Measurements from ENCODE around the gene WDR27. TPM values are rescaled to one million over a fixed set of nuclear protein-coding genes. Genes with fewer than 3 reads are reported as not detected.
A peak's percentile ranks its signal among the peaks of the same experiment; 100 is the strongest.

WDR27 gene
- total and polyA plus RNA-seq, 12 donors, result 6.0 to 66.7 (median 27.7) TPM

GRCh38 chr6:169657284-169657610, 44.6 kb downstream of the WDR27 start:
- Histone ChIP-seq H3K4me1 (replicated peaks in 1 of 2) (no peaks in the 10 kb centered on the region), H3K27ac (no peak overlapping the region), H3K4me3 (no peak overlapping the region), H3K9me3 (replicated peaks in 1 of 3) (no peaks in the 10 kb centered on the region), H3K27me3 (no peaks in the 10 kb centered on the region), H3K36me3 (replicated peaks in 1 of 2) (no peaks in the 10 kb centered on the region)
- 83 to 93% (median 89%) methylated on average over 13 of the region's 13 CpGs for WGBS, 4 donors
- DNase-seq, result no peak
- no peak for TF ChIP-seq CTCF (IDR thresholded peaks at IDR 0.05)
- TF ChIP-seq POLR2A (IDR thresholded peaks at IDR 0.05), result no peak
- intact Hi-C loops (cut with DNase I), result no loop called here

GRCh38 chr6:169656546-169657283, 45.1 kb downstream of the WDR27 start:
- intact Hi-C loops (cut with DNase I), result no loop called here
- Histone ChIP-seq H3K4me3 (no peak overlapping the region), H3K36me3 (replicated peaks in 1 of 2) (no peaks in the 10 kb centered on the region), H3K27ac (no peak overlapping the region), H3K4me1 (replicated peaks in 1 of 2) (no peaks in the 10 kb centered on the region), H3K9me3 (replicated peaks in 1 of 3) (no peaks in the 10 kb centered on the region), H3K27me3 (no peaks in the 10 kb centered on the region)
- DNase-seq, result no peak
- 91 to 96% (median 95%) methylated on average over 21 to 23 of the region's 23 CpGs for WGBS, 4 donors
- no peak for TF ChIP-seq POLR2A (IDR thresholded peaks at IDR 0.05)
- TF ChIP-seq CTCF (IDR thresholded peaks at IDR 0.05), result no peak

- H3K4me1 ChIP-seq (replicated peaks in 1 of 2), result no peaks in the 10 kb centered on the region
- WGBS, 4 donors, result 42 to 63% (median 54%) methylated on average over 40 to 46 of the region's 46 CpGs
- intact Hi-C loops (cut with DNase I), result no loop called here
- no peaks in the 10 kb centered on the region for H3K27me3 ChIP-seq
- peak overlapping the region in 2 of 4 donors; percentile 39 to 60 for H3K4me3 ChIP-seq
- peak overlapping the region; percentile 8 to 77 (median 71) for H3K27ac ChIP-seq
- H3K9me3 ChIP-seq (replicated peaks in 1 of 3), result no peaks in the 10 kb centered on the region
- H3K36me3 ChIP-seq (replicated peaks in 1 of 2), result no peaks in the 10 kb centered on the region
- TF ChIP-seq POLR2A (IDR thresholded peaks at IDR 0.05) (peak in 1 of 2 donors; percentile 49), CTCF (IDR thresholded peaks at IDR 0.05) (peak in 5 of 6 experiments; percentile 21 to 46 (median 36))
- peak; percentile 69 to 83 (median 77) for DNase-seq
Measured at GRCh38 chr6:169654598-169655391, 47.0 kb downstream of the WDR27 start.

- Histone ChIP-seq H3K27ac (peak overlapping the region in 3 of 5 donors; percentile 61 to 77 (median 71)), H3K9me3 (replicated peaks in 1 of 3) (no peaks in the 10 kb centered on the region), H3K27me3 (no peaks in the 10 kb centered on the region), H3K36me3 (replicated peaks in 1 of 2) (no peaks in the 10 kb centered on the region), H3K4me1 (replicated peaks in 1 of 2) (no peaks in the 10 kb centered on the region), H3K4me3 (peak overlapping the region in 2 of 4 donors; percentile 39 to 60)
- TF ChIP-seq CTCF (IDR thresholded peaks at IDR 0.05) (no peak), POLR2A (IDR thresholded peaks at IDR 0.05) (no peak)
- intact Hi-C loops (cut with DNase I), result no loop called here
- 57 to 66% (median 62%) methylated on average over 4 to 6 of the region's 6 CpGs for WGBS, 4 donors
- peak in 2 of 7 donors; percentile 24 to 28 for DNase-seq
Measured at GRCh38 chr6:169653691-169654090, 48.1 kb downstream of the WDR27 start.
